Ramos (cell line): Measurements from ENCODE around the gene PLEKHH2.
"Not testable (repeated sequence)": the region's sequence is repeated elsewhere in the genome, so short reads cannot be mapped to it uniquely, and the experiment has no call there.

Source experiments
- in situ Hi-C: fragments of 300-500 bp; cut with MboI; formaldehyde crosslinking; loops from one replicate; pipeline ENCODE4 v1.14.3; 2022; ENCODE audit warnings: low sequenced_read_pairs; ENCODE audit not compliant: unreplicated experiment

PLEKHH2 gene

DNA sequence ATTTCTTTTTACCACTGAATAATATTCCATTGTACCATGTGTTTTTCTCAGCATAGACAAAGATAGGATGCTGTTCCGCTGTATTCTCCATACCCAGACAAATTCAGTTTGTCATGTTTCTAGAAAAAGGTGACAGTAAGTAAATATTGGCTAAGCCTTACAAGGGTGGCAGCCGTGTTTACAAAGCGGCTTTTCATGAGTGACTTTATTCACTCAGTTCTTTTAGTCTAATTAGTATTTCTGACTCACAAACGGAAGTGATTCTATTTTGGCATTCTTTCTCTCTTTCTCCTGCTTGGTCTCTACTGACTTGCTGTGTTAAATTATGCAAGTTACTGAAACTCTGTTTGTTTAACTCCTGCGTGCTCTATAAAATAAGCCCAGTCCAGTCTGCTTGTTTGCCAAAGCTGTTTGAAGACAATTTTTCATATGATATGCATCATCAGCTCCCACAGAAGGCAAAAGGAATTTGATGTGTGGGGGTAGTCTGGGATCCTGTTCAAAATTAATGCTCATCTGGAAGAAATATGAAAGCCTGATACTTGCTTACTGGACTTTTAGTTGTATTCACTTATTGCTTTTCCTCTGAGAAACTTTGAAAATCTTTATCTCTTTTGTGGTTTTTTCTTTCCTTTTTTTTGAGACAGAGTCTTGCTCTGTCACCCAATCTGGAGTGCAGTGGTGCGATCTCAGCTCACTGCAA, 2.3 kb upstream of the PLEKHH2 start:
- in situ Hi-C loops, result no loop called here

DNA sequence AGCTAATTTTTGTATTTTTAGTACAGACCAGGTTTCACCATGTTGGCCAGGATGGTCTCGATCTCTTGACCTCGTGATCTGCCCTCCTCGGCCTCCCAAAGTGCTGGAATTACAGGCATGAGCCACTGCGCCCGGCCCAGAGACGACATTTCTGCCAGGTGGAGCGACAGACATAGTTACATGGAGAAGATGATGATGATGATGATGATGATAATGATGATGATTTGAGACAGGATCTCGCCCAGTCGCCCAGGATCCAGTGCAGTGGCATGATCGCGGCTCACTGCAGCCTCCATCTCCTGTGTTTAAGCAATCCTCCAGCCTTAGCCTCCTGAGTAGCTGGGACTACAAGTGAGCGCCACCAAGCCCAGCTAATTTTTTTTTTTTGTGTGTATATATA, 907 bp upstream of the PLEKHH2 start:
- in situ Hi-C loops, result not testable (repeated sequence)

GRCh38 chr2:43636621-43637020, 439 bp upstream of the PLEKHH2 start:
- in situ Hi-C loops, result no loop called here

GRCh38 chr2:43642363-43642762, 5.3 kb downstream of the PLEKHH2 start:
- in situ Hi-C loops, result no loop called here

DNA sequence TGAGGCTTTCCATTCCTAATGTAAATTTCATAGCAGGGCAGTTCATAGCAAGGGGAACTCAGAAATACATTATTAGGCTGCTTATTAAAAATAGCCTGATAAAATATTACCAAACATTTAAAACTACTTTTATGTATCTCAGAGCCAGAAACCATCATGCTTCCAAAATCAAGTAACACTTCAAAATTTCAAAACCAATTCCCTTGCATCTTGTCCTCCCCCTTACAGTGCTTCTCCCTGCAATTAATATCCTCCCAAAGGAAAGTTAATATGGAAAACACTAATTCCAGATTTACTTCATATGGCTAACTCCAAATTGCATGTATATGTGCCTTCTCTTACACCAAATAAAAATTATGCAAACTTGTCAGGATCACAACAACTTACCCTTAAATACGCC, 6.6 kb downstream of the PLEKHH2 start:
- in situ Hi-C loops, result no loop called here

DNA sequence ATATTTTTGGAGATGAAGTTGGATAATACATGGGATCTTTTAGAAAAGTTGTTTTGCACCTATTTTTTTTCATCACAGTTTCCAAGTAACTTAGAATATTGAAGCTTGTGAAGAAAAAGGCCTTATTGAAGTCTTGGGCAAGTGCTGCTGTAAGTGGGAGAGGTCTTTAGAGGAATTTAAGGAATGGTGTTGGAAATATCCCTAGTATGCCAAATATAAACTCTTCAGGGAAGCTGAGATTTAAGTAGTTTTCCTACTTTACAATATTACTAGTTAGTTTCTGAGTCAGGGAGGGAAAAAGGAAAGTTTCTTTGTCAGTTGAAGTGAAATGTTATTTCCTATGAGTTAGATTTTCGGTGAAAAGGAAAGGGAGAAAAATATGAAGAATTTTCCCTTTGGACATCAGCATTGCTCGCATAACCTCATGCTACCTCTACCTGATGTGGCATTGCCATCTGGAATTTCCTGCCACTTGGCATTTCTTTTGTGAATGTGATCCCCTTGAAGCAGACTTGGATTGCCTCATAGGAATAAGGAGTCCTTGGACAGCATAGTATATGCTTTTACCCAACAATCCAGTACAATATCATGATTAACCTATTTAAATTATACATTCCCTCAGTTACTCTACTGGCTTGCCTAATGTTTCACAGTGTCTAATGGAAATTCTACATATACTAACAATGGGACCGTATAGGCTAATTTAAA, 12.1 kb downstream of the PLEKHH2 start:
- in situ Hi-C loops, result no loop called here

- in situ Hi-C loops, result no loop called here
These were observed 16.4 kb downstream of the PLEKHH2 start for GRCh38 chr2:43653506-43653905.

DNA sequence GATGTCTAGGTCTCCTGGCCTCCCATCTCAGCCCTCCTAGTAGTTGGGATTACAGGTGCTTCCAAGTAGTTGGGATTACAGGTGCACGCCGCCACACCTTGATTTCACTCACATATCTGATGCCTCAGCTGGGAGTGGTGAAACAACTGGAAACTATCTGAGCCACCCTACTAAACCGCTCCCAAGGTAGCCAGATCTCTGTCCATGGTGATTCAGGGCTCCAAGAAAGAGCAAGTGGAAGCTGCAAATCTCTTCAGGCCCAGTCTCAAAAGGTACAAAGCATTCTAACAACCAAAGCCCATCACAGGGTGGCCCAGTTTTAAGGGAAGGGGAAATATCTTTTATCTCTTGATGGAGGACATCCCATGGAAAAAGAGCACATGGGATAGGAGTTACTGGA, 20.2 kb downstream of the PLEKHH2 start:
- in situ Hi-C loops, result no loop called here

GRCh38 chr2:43675646-43676321, 38.7 kb downstream of the PLEKHH2 start:
- in situ Hi-C loops, result no loop called here

GRCh38 chr2:43676322-43677050, 39.4 kb downstream of the PLEKHH2 start, which contains the start of gene C1GALT1C1L:
Gene C1GALT1C1L (minus strand): TSS chr2:43676429. CDS start chr2:43676322, 107 bp downstream.
- in situ Hi-C loops, result no loop called here

- in situ Hi-C loops, result not testable (repeated sequence)
These were observed 40.7 kb downstream of the PLEKHH2 start for GRCh38 chr2:43677783-43678182.

DNA sequence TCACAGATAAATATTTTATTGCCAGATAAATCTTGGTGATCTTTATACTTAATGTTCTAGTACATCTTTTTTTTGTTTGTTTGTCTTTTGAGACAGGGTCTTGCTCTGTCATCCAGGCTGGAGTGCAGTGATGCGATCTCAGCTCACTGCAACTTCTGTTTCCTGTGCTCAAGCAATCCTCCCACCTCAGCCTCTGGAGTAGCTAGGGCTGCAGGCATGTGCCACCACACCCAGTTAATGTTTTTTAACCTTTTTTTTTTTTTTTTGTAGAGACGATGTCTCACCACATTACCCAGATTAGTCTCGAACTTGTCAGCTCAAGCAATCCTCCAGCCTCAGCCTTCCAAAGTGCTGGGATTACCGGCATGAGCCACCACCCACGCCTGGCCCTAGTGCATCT, 48.3 kb downstream of the PLEKHH2 start:
- in situ Hi-C loops, result no loop called here

DNA sequence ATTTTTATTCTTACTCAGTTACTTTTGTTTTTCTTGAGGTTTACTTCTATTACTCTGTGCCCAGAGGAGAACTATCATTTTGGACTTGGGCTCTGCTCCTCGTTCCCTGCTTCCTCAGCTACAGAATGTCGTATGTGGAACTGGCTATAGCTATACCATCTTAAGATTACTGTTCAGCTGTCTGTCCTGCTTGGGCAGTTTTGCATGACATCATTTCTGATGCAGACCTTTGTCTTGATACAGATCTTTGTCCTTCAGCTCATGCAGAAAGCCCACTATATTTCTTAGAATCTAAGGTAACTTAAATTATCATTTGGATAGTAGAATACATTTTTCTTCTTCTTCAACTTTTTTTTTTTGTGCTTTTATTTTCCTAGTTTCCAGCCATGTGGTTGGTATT, 52.9 kb downstream of the PLEKHH2 start:
- in situ Hi-C loops, result no loop called here

DNA sequence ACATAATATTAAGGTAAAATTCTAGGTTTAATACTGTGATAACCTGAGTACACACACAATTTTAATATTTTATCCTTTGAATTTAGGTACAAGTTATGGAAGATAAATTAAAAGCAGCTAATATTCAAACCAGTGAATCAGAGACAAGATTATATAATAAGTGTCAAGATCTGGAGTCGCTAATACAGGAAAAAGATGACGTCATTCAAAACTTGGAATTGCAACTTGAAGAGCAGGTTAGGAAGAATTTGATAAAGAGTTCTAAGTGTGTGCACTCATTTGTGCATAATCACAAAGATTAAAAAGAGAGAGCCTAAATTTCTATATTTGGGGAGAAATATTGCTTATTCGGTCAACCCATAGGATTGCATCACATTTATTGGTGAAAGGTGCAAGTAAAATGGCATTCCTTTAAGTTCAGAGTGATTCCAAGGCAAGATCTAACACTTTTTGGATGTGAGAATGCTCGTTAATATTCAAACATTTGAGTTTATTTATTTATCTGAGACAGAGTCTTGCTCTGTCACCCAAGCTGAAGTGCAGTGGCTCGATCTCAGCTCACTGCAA, 55.5 kb downstream of the PLEKHH2 start:
- in situ Hi-C loops, result no loop called here

DNA sequence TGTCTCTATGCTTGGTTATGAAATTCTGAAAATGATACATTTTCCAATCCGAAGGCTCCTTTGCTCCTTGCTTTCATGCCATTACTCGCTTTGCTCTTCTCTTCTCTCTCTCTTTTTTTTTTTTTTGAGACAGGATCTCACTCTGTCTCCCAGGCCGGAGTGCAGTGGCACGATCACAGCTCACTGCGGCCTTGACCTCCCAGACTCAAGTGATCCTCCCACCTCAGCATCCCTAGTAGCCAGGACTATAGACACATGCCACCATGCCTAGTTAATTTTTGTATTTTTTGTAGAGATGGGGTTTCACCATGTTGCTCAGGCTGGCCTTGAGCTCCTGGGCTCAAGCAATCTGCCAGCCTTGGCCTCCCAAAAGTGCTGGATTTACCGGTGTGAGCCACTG, 61.1 kb downstream of the PLEKHH2 start:
- in situ Hi-C loops, result not testable (repeated sequence)

DNA sequence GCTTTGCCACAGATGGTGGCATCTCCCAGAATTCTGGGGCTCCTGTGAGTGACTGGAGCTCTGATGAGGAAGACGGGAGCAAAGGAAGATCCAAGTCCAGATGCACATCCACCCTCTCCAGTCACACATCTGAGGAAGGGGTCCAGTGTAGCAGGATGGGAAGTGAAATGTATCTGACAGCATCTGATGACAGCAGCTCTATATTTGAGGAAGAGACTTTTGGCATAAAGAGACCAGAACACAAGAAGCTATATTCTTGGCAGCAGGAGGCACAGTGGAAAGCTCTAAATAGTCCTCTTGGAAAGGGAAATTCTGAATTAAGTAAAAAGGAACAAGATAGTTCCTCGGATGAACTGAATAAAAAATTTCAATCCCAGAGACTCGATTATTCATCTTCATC, 62.7 kb downstream of the PLEKHH2 start:
- in situ Hi-C loops, result no loop called here

DNA sequence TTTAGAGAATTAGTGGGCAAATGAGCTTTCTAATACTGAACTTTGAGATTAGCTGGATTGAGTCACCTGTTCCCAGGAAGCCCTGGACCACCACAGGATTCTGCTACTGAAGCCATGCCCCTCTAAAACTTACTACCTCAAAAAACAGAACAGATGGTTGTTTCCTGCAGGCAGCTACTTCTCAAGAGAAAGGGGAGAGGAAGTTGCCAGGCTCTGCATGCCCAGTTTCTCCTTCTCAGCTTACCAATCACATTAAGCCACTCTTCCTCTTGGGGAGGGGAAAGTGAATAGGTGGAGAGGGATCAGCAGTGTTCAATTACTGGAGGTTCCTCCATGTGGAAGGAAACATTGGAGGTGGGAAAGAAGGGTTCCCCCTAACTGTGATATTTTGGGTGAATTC, 64.1 kb downstream of the PLEKHH2 start:
- in situ Hi-C loops, result no loop called here

GRCh38 chr2:43707255-43708015, 70.4 kb downstream of the PLEKHH2 start:
- in situ Hi-C loops, result no loop called here

DNA sequence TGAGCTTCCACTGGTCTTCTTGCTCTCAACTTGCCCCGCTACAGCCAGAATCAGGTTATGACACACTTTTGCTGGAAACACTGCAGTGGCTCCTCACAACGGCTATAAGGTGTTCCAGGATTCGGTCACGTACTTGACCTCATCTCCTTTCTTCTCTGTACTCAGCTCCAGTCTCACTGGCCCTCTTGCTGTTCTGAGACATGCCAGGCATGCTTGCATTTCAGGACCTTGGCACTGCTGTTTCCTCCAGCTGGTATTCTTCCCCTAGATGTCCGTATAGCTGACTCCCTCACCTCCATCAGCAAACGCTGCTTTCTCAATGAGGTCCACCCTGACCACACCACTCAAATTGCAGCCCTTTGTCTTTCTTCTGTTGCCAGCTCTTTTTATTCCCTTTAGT, 71.1 kb downstream of the PLEKHH2 start:
- in situ Hi-C loops, result no loop called here

GRCh38 chr2:43708891-43709290, 71.8 kb downstream of the PLEKHH2 start:
- in situ Hi-C loops, result no loop called here
